Right lung (tissue), 5 donors: Measurements from ENCODE around the gene SST. TPM values are rescaled to one million over a fixed set of nuclear protein-coding genes. Genes with fewer than 3 reads are reported as not detected.

Source experiments
- DNase-seq, 2 donors: peaks; one replicate each; pipeline ENCODE4 v3.0.0-alpha.2; 2013
- polyA plus RNA-seq, 5 donors: library from polyadenylated mRNA; unstranded; fragments of 120-200 nt; gene quantifications; one replicate each; pipeline versions ENCODE4 v1.2.1 to v1.2.3, GENCODE V29; 2013; ENCODE audit warnings: inconsistent platforms in 1 of 5, low replicate concordance in 1 of 5; ENCODE audit not compliant: insufficient read length in 5 of 5, insufficient read depth in 1 of 5

Gene SST
- polyA plus RNA-seq, 5 donors: 0.74 to 1.6 (median 1.1) TPM

- DNase-seq: no peak
Observed at GRCh38 chr3:187630404-187630803, 39.8 kb downstream of the SST start.

GRCh38 chr3:187629711-187630110 is 40.5 kb downstream of the SST start:
- DNase-seq: no peak

GRCh38 chr3:187628169-187628568 is 42.0 kb downstream of the SST start:
- DNase-seq: no peak

GRCh38 chr3:187626581-187626980 is 43.6 kb downstream of the SST start:
- DNase-seq: no peak

- no peak for DNase-seq
Observed at GRCh38 chr3:187624588-187624987, 45.6 kb downstream of the SST start.

- no peak for DNase-seq
Observed at GRCh38 chr3:187623285-187623814, 46.8 kb downstream of the SST start.

- no peak for DNase-seq
Observed at GRCh38 chr3:187621881-187622280, 48.3 kb downstream of the SST start.

- DNase-seq: no peak
Observed at GRCh38 chr3:187619461-187619860, 50.7 kb downstream of the SST start.

Other genes with a start within 250 kb of the SST start
- gene RTP2, start 32.2 kb upstream of the SST start, polyA plus RNA-seq: not detected
- 10 to 100 TPM; 11.9 to 20.6 (median 15.2) TPM for gene BCL6, start 75.1 kb upstream of the SST start, polyA plus RNA-seq